ENCODE measurements around the gene PRKCE. TPM values are rescaled to one million over a fixed set of nuclear protein-coding genes. Genes with fewer than 3 reads are reported as not detected.

PRKCE gene
- total and polyA plus RNA-seq, 2 donors (not counting 1 experiment from before 2014, with no cell fraction given): 23.6 to 271 TPM

- DNase-seq (no peak), ATAC-seq (ENCODE audit: low read depth) (no peak)
- ChIA-PET CTCF (interaction anchor here (1.7 kb wide), 1 partner anchor 8 kb away, joined by 4 read pairs; no protein-coding TSS in a partner anchor), POLR2A (no interaction called here)
- no peaks in the 10 kb centered on the region for H3K27me3 ChIP-seq (replicated peaks in 1 of 4; ENCODE audit: control extremely low read depth in 1 of 4, control insufficient read depth in 3 of 4, insufficient read depth in 4 of 4, low read length in 3 of 4)
- no peak overlapping the region for H3K9ac ChIP-seq (ENCODE audit: low read length)
- no peaks in the 10 kb centered on the region for H3K9me3 ChIP-seq (ENCODE audit: control extremely low read depth in 1 of 3, control insufficient read depth in 2 of 3, insufficient read depth in 1 of 3, low read length in 2 of 3)
- H3K9me3 Mint-ChIP-seq (ENCODE audit: insufficient read depth): no peaks in the 10 kb centered on the region
- peaks cover 2 to 44% of the 10 kb centered on the region in 2 experiments for H3K36me3 ChIP-seq (replicated peaks in 1 of 2; ENCODE audit: control extremely low read depth in 1 of 2, control insufficient read depth in 1 of 2, extremely low read depth in 1 of 2, insufficient read depth in 2 of 2, low read length in 1 of 2)
- H3K4me3 ChIP-seq (ENCODE audit: control extremely low read depth in 1 of 5, extremely low read depth in 1 of 5, insufficient read depth in 1 of 5, low read depth in 2 of 5, low read length in 4 of 5): no peak overlapping the region
- TF ChIP-seq EZH2 (IDR thresholded peaks at IDR 0.05; ENCODE audit: borderline replicate concordance, insufficient read depth, low read depth, low read length, poor library complexity, severe bottlenecking) (no peak), CTCF (IDR thresholded peaks at IDR 0.05) (no peak)
- H3K4me2 ChIP-seq (replicated peaks; ENCODE audit: low read depth, low read length, poor library complexity, severe bottlenecking): no peak overlapping the region
- H4K20me1 ChIP-seq (ENCODE audit: control insufficient read depth, insufficient read depth, low read length, poor library complexity, severe bottlenecking): no peaks in the 10 kb centered on the region
- H3K4me1 Mint-ChIP-seq: peaks cover 25% of the 10 kb centered on the region
- H3K27ac Mint-ChIP-seq: no peak overlapping the region
- no peaks in the 10 kb centered on the region for H3K27me3 Mint-ChIP-seq
- H3K4me1 ChIP-seq (ENCODE audit: control insufficient read depth in 2 of 2, insufficient read depth in 2 of 2, low read length in 2 of 2): peaks cover 11 to 16% of the 10 kb centered on the region in 2 donors
- WGBS (ENCODE audit: insufficient coverage): 100% methylated on average over 7 of the region's 7 CpGs
- H3K27ac ChIP-seq (ENCODE audit: low read length in 2 of 2): no peak overlapping the region
- H3K4me3 Mint-ChIP-seq: no peak overlapping the region
- no peaks in the 10 kb centered on the region for H3K79me2 ChIP-seq (ENCODE audit: control insufficient read depth, insufficient read depth, low read length)
- no peak overlapping the region for H2AFZ ChIP-seq (ENCODE audit: insufficient read depth, low read depth, low read length, poor library complexity, severe bottlenecking)
- intact Hi-C loops (cut with micrococcal nuclease): no loop called here
Measured at GRCh38 chr2:45988879-45989278, 337.4 kb downstream of the PRKCE start.

GRCh38 chr2:45990131-45990530, 338.7 kb downstream of the PRKCE start:
- Histone ChIP-seq H3K9ac (ENCODE audit: low read length) (no peak overlapping the region), H4K20me1 (ENCODE audit: control insufficient read depth, insufficient read depth, low read length, poor library complexity, severe bottlenecking) (no peaks in the 10 kb centered on the region), H3K4me3 (ENCODE audit: control extremely low read depth in 1 of 5, extremely low read depth in 1 of 5, insufficient read depth in 1 of 5, low read depth in 2 of 5, low read length in 4 of 5) (no peak overlapping the region), H3K27ac (ENCODE audit: low read length in 2 of 2) (no peak overlapping the region), H3K79me2 (ENCODE audit: control insufficient read depth, insufficient read depth, low read length) (no peaks in the 10 kb centered on the region), H3K4me2 (replicated peaks; ENCODE audit: low read depth, low read length, poor library complexity, severe bottlenecking) (no peak overlapping the region), H3K9me3 (ENCODE audit: control extremely low read depth in 1 of 3, control insufficient read depth in 2 of 3, insufficient read depth in 1 of 3, low read length in 2 of 3) (no peaks in the 10 kb centered on the region), H3K27me3 (replicated peaks in 1 of 4; ENCODE audit: control extremely low read depth in 1 of 4, control insufficient read depth in 3 of 4, insufficient read depth in 4 of 4, low read length in 3 of 4) (no peaks in the 10 kb centered on the region), H2AFZ (ENCODE audit: insufficient read depth, low read depth, low read length, poor library complexity, severe bottlenecking) (no peak overlapping the region), H3K4me1 (ENCODE audit: control insufficient read depth in 2 of 2, insufficient read depth in 2 of 2, low read length in 2 of 2) (peaks cover 2 to 5% of the 10 kb centered on the region in 2 donors), H3K36me3 (replicated peaks in 1 of 2; ENCODE audit: control extremely low read depth in 1 of 2, control insufficient read depth in 1 of 2, extremely low read depth in 1 of 2, insufficient read depth in 2 of 2, low read length in 1 of 2) (peaks cover 3 to 41% of the 10 kb centered on the region in 2 experiments)
- intact Hi-C loops (cut with micrococcal nuclease): no loop called here
- Mint-ChIP-seq H3K9me3 (ENCODE audit: insufficient read depth) (no peaks in the 10 kb centered on the region), H3K4me3 (no peak overlapping the region), H3K27ac (no peak overlapping the region), H3K27me3 (no peaks in the 10 kb centered on the region), H3K4me1 (peaks cover 14% of the 10 kb centered on the region)
- no peak for DNase-seq
- no peak for TF ChIP-seq CTCF (IDR thresholded peaks at IDR 0.05)
- TF ChIP-seq EZH2 (IDR thresholded peaks at IDR 0.05; ENCODE audit: borderline replicate concordance, insufficient read depth, low read depth, low read length, poor library complexity, severe bottlenecking): no peak
- CTCF ChIA-PET: interaction anchor here (0.7 to 1.7 kb wide), 2 partner anchors 9 to 94 kb away, joined by 3 to 4 read pairs; no protein-coding TSS in a partner anchor
- ATAC-seq (ENCODE audit: low read depth): no peak
- 93% methylated on average over 6 of the region's 6 CpGs for WGBS (ENCODE audit: insufficient coverage)
- POLR2A ChIA-PET: no interaction called here
